ENCODE results near the gene PAM16.

Gene PAM16

GRCh38 chr16:4293181-4293716, 57.9 kb downstream of the PAM16 start:
- no peak for FAIRE-seq

DNA sequence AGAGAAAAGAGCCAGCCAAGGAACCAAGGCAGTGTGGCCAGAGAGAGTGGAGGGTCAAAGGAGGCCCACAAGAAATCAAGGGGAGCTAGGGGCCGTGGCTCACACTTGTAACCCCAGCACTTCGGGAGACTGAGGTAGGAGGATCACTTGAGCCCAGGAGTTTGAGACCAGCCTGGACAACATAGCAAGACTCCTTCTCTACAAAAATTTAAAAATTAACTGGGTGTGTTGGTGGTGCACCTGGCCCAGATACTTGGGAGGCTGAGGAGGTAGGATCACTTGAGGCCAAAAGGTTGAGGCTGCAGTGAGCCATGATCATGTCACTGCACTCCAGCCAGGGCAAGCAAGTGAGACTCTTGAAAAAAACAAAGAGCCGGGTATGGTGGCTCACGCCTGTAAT, 59.4 kb downstream of the PAM16 start:
- no peak for FAIRE-seq

Data from A204.1 (cell line).